Measurements from ENCODE around the gene SHOC2. TPM values are rescaled to one million over a fixed set of nuclear protein-coding genes. Genes with fewer than 3 reads are reported as not detected.

Gene SHOC2
- total RNA-seq, 4 donors from 2014 or later = 49.2 to 50.9 (median 50.5) TPM

- Histone ChIP-seq H3K27ac (no peak overlapping the region), H3K9me3 (no peaks in the 10 kb centered on the region), H3K36me3 (no peaks in the 10 kb centered on the region), H3K4me1 (peaks cover 0 to 48% (median 5%) of the 10 kb centered on the region in 4 donors), H3K27me3 (no peaks in the 10 kb centered on the region), H3K4me3 (no peak overlapping the region)
- WGBS, 2 donors = 87% methylated on average over 2 of the region's 2 CpGs
- TF ChIP-seq CTCF (IDR thresholded peaks at IDR 0.05) (no peak), POLR2A (IDR thresholded peaks at IDR 0.05) (no peak), EP300 (IDR thresholded peaks at IDR 0.05) (no peak)
- DNase-seq (ENCODE audit: low spot score in 2 of 2) = no peak
These were observed 43.0 kb downstream of the SHOC2 start for GRCh38 chr10:110962443-110962842.

GRCh38 chr10:110963162-110963561, 43.8 kb downstream of the SHOC2 start:
- peaks cover 0 to 48% (median 5%) of the 10 kb centered on the region in 4 donors for H3K4me1 ChIP-seq
- WGBS, 2 donors = 82 to 87% methylated on average over 2 of the region's 2 CpGs
- DNase-seq (ENCODE audit: low spot score in 2 of 2) = no peak
- no peak for TF ChIP-seq EP300 (IDR thresholded peaks at IDR 0.05)
- no peak overlapping the region for H3K4me3 ChIP-seq
- H3K9me3 ChIP-seq = no peaks in the 10 kb centered on the region
- H3K27me3 ChIP-seq = no peaks in the 10 kb centered on the region
- H3K27ac ChIP-seq = no peak overlapping the region
- H3K36me3 ChIP-seq = no peaks in the 10 kb centered on the region

GRCh38 chr10:110964681-110965080, 45.3 kb downstream of the SHOC2 start:
- Histone ChIP-seq H3K4me1 (peaks cover 0 to 50% (median 5%) of the 10 kb centered on the region in 4 donors), H3K9me3 (no peaks in the 10 kb centered on the region), H3K27me3 (no peaks in the 10 kb centered on the region), H3K36me3 (no peaks in the 10 kb centered on the region), H3K27ac (no peak overlapping the region), H3K4me3 (no peak overlapping the region)
- TF ChIP-seq EP300 (IDR thresholded peaks at IDR 0.05) = no peak
- TF ChIP-seq POLR2A (IDR thresholded peaks at IDR 0.05) = no peak
- no peak for TF ChIP-seq CTCF (IDR thresholded peaks at IDR 0.05)
- WGBS, 2 donors = 94 to 97% methylated on average over 5 of the region's 5 CpGs
- DNase-seq (ENCODE audit: low spot score in 2 of 2) = no peak

DNA sequence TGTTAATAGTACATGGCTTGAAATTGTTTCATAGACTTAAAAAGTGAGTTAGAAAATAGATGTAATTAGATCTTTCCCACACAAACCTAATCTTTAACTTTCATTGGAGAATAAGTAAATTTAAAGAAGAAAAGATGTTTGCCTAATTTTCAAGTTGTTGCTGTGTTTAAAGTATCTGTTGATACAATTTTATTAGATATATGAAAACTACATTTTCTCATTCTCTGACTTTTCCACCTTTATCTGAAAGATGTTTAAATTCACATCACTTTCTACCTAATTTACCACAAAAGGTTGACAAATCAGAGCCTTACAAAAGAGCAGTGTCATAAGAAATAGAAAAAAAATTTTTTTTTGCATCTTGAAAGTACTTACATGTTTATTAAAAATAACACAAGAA, 45.8 kb downstream of the SHOC2 start:
- Histone ChIP-seq H3K27ac (no peak overlapping the region), H3K4me1 (peaks cover 0 to 46% (median 5%) of the 10 kb centered on the region in 4 donors), H3K27me3 (no peaks in the 10 kb centered on the region), H3K9me3 (no peaks in the 10 kb centered on the region), H3K4me3 (no peak overlapping the region), H3K36me3 (no peaks in the 10 kb centered on the region)
- DNase-seq (ENCODE audit: low spot score in 2 of 2) = no peak
- TF ChIP-seq POLR2A (IDR thresholded peaks at IDR 0.05) (no peak), CTCF (IDR thresholded peaks at IDR 0.05) (no peak), EP300 (IDR thresholded peaks at IDR 0.05) (no peak)

DNA sequence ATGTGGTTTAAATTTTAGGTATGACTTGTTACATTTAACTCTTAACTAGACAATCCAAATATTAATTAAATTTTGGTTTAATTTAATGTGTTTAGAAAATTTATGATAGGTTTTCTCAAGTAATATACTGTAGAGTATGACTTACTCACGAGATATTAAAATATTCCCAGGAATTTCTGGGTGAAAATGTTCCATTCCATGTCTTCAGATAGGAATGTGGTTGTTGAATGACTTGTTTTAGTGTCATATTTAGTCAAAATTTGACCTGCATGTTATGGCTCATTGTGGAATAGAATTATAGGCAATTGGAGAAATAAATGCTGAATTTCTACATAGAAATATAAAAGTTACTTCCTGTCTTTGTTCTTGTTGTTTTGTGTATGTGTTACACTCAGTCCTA, 46.7 kb downstream of the SHOC2 start:
- DNase-seq (ENCODE audit: low spot score in 2 of 2) = no peak
- 70 to 72% methylated on average over 1 of the region's 1 CpG for WGBS, 2 donors
- H3K27me3 ChIP-seq = no peaks in the 10 kb centered on the region
- peaks cover 0 to 42% (median 5%) of the 10 kb centered on the region in 4 donors for H3K4me1 ChIP-seq
- no peaks in the 10 kb centered on the region for H3K36me3 ChIP-seq
- no peak for TF ChIP-seq POLR2A (IDR thresholded peaks at IDR 0.05)
- TF ChIP-seq EP300 (IDR thresholded peaks at IDR 0.05) = no peak
- TF ChIP-seq CTCF (IDR thresholded peaks at IDR 0.05) = no peak
- H3K4me3 ChIP-seq = no peak overlapping the region
- H3K27ac ChIP-seq = no peak overlapping the region
- no peaks in the 10 kb centered on the region for H3K9me3 ChIP-seq
